Ishikawa (cell line): ENCODE measurements around the gene BABAM2.

Source experiments
- EGR1 ChIP-seq: IDR thresholded peaks from 2 replicates; pipeline ENCODE4 v1.6.1; 2012
- EP300 ChIP-seq: IDR thresholded peaks from 2 replicates; pipeline ENCODE4 v1.6.1; 2012; ENCODE audit warnings: borderline replicate concordance
- MAX ChIP-seq: IDR thresholded peaks from 2 replicates; pipeline ENCODE4 v1.6.1; 2012
- NFIC ChIP-seq: IDR thresholded peaks from 2 replicates; pipeline ENCODE4 v1.6.1; 2012
- RAD21 ChIP-seq: IDR thresholded peaks from 2 replicates; pipeline ENCODE4 v1.6.1; 2012; ENCODE audit warnings: low read depth
- TAF1 ChIP-seq: IDR thresholded peaks from 2 replicates; pipeline ENCODE4 v1.6.1; 2012; ENCODE audit warnings: low read depth, mild to moderate bottlenecking
- TCF12 ChIP-seq: IDR thresholded peaks from 2 replicates; pipeline ENCODE4 v1.6.1; 2012; ENCODE audit warnings: low read depth

GRCh38 chr2:28361991-28362710 lies 471.6 kb downstream of the BABAM2 start:
- TF ChIP-seq EGR1: no peak
- TF ChIP-seq RAD21: no peak
- no peak for TF ChIP-seq EP300
- TF ChIP-seq TAF1: no peak
- TF ChIP-seq TCF12: no peak
- no peak for TF ChIP-seq NFIC
- TF ChIP-seq MAX: no peak
